AG09319 (cell line): ENCODE data around the gene CACNA2D4.

Experiments
- DNase-seq: peaks from one replicate; pipeline ENCODE4 v3.0.0-alpha.2; 2010; ENCODE audit warnings: low read depth; ENCODE audit errors: extremely low read depth
- TF ChIP-seq, protein P1 (sequence below): IDR thresholded peaks from 2 replicates; pipeline ENCODE4 v1.5.1; 2011; ENCODE audit warnings: low read depth, mild to moderate bottlenecking, inconsistent platforms, low read length, moderate library complexity

CACNA2D4 gene

GRCh38 chr12:1927751-1928351 is 9.4 kb upstream of the CACNA2D4 start:
- DNase-seq = no peak
- TF ChIP-seq, protein P1, sequence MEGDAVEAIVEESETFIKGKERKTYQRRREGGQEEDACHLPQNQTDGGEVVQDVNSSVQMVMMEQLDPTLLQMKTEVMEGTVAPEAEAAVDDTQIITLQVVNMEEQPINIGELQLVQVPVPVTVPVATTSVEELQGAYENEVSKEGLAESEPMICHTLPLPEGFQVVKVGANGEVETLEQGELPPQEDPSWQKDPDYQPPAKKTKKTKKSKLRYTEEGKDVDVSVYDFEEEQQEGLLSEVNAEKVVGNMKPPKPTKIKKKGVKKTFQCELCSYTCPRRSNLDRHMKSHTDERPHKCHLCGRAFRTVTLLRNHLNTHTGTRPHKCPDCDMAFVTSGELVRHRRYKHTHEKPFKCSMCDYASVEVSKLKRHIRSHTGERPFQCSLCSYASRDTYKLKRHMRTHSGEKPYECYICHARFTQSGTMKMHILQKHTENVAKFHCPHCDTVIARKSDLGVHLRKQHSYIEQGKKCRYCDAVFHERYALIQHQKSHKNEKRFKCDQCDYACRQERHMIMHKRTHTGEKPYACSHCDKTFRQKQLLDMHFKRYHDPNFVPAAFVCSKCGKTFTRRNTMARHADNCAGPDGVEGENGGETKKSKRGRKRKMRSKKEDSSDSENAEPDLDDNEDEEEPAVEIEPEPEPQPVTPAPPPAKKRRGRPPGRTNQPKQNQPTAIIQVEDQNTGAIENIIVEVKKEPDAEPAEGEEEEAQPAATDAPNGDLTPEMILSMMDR = no peak

GRCh38 chr12:1927051-1927680 is 8.7 kb upstream of the CACNA2D4 start:
- no peak for DNase-seq
- TF ChIP-seq, protein P1 = no peak

- TF ChIP-seq, protein P1 = no peak
- DNase-seq = no peak
These were observed 7.8 kb upstream of the CACNA2D4 start for GRCh38 chr12:1926251-1926657.

DNA sequence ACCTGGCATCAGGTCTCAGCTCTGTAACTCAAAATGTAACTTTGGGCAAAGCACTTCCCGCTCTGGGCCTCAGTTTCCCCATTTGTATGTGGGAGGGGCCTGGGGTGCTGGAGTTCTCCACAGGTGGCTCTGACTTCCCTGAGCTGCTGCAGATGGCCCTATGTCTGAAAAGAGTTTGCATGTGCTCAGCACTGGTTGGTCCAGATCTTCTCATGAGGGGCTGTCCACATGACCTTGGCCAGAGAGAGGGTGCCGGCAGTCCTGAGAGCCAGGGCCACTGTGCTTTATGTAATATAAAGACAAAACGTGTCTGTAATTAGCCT is 7.2 kb upstream of the CACNA2D4 start:
- TF ChIP-seq, protein P1 = no peak
- DNase-seq = no peak

DNA sequence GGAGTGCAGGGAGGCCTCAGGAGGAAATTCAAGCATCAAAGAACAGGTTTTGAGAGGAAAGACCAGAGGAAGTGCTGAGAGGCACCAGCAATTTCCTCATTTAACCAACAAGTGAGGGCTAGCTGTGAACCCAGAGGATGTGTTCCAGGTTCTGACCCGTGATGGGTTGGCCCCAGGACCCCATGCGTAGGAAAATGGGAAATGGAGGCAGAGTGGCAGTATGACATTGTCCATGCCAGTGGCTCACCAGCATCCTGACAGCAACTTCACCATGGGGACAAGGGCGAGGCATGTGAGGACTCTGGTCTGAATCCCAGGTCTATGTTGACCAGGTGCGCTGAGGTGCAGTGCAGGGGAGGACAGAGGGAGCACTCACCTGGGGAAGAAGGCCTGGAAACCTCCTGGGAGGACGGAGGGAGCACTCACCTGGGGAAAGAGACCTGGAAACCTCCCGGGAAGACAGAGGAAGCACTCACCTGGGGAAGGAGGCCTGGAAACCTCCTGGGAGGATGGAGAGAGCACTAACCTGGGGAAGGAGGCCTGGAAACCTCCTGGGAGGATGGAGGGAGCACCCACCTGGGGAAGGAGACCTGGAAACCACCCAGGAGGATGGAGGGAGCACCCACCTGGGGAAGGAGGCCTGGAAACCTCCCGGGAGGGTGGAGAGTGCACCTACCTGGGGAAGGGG is 6.7 kb upstream of the CACNA2D4 start:
- no peak for DNase-seq
- TF ChIP-seq, protein P1 = no peak

DNA sequence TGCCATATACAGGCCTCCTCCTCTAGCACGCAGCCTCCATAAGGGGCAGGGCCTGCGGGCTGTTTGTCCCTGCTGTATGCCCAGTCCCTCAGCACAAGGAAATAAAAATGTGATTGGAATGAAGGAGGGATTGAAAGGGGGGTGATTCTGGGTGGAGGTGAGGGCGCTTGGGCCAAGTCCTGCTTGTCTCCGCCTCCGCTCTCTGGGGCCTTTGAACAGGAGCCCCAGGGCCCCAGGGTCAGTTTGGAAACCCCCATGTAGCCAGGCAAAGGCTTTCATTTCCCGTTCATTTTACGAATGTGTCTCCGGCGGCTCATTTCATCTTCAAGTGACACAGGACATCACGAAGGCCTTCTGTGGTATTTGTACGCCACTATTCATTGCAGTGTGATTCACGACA is 4.5 kb upstream of the CACNA2D4 start:
- DNase-seq = no peak
- TF ChIP-seq, protein P1 = no peak

GRCh38 chr12:1922075-1922709 is 3.7 kb upstream of the CACNA2D4 start:
- TF ChIP-seq, protein P1 = no peak
- no peak for DNase-seq
